ENCODE data around the gene RRAGD. TPM values are rescaled to one million over a fixed set of nuclear protein-coding genes. Genes with fewer than 3 reads are reported as not detected.
A peak's percentile ranks its signal among the peaks of the same experiment; 100 is the strongest.

The RRAGD gene
- total and polyA plus RNA-seq, 2 of the 8 experiments (the other 6 are each of a cell fraction or from before 2014, with no cell fraction given), result 7.2 to 30.8 TPM

GRCh38 chr6:89352278-89353117, 59.6 kb downstream of the RRAGD start, which contains the start of gene UBE2J1 (continued):
- TF ChIP-seq CTCF (IDR thresholded peaks at IDR 0.05; ENCODE audit: control extremely low read depth in 1 of 3, insufficient read depth in 1 of 3, low read depth in 1 of 3, low read length in 3 of 3), result no peak
- TF ChIP-seq CHD7 (IDR thresholded peaks at IDR 0.05; ENCODE audit: insufficient replicate concordance, low read length), result no peak
- no peak for TF ChIP-seq HDAC6 (IDR thresholded peaks at IDR 0.05; ENCODE audit: low read depth, low read length)
- TF ChIP-seq CREB1 (IDR thresholded peaks at IDR 0.05), result peak; percentile 81
- TF ChIP-seq ATF3 (IDR thresholded peaks at IDR 0.05; ENCODE audit: insufficient read depth, low read depth, low read length), result no peak
- TF ChIP-seq MAFK (IDR thresholded peaks at IDR 0.05; ENCODE audit: low read depth, low read length), result no peak
- peak; percentile 90 for TF ChIP-seq ASH2L (IDR thresholded peaks at IDR 0.05; ENCODE audit: low read length)
